Left ventricle myocardium inferior (tissue), 1 donor: ENCODE data around the gene ABCA8. TPM values are rescaled to one million over a fixed set of nuclear protein-coding genes. Genes with fewer than 3 reads are reported as not detected.

Experiments used
- DNase-seq: peaks from one replicate; pipeline ENCODE4 v3.0.0-alpha.2; 2020
- H3K27ac ChIP-seq: fragments of 200-600 bp; replicated peaks from 2 replicates; pipeline ENCODE4 v1.8.0; 2021
- H3K27me3 ChIP-seq: fragments of 200-600 bp; 2 replicates; pipeline ENCODE4 v1.8.0; 2021; ENCODE audit warnings: low read depth
- H3K36me3 ChIP-seq: fragments of 200-600 bp; 2 replicates; pipeline ENCODE4 v1.8.0; 2021
- H3K4me1 ChIP-seq: fragments of 200-600 bp; 2 replicates; pipeline ENCODE4 v1.8.0; 2021
- H3K4me3 ChIP-seq: fragments of 200-600 bp; 2 replicates; pipeline ENCODE4 v1.8.0; 2021; ENCODE audit warnings: mild to moderate bottlenecking, moderate library complexity
- H3K9me3 ChIP-seq: fragments of 200-600 bp; replicated peaks from 2 replicates; pipeline ENCODE4 v1.8.0; 2021
- intact Hi-C: fragments of 100-400 bp; cut with micrococcal nuclease; formaldehyde crosslinking; loops from one replicate; pipeline ENCODE4 v1.11.0; 2022
- total RNA-seq: library from RNA; stranded (reverse); fragmentation: NEBNext Ultra II Directional; extraction: Animal tissue kit (Norgen Biotek cat#: 25700); gene quantifications from one replicate; pipeline ENCODE4 v1.2.1, GENCODE V29; 2021
- TF ChIP-seq, protein P1 (sequence below): fragments of 200-600 bp; IDR thresholded peaks from 2 replicates; pipeline ENCODE4 v1.8.0; 2021; ENCODE audit warnings: antibody characterized with exemption, mild to moderate bottlenecking, borderline replicate concordance
- donor health status: DM: no; HTN: yes; CAD: no; lungs with severe emphysema.

ABCA8 gene
- total RNA-seq, 1 donor from 2014 or later: 35.5 TPM

DNA sequence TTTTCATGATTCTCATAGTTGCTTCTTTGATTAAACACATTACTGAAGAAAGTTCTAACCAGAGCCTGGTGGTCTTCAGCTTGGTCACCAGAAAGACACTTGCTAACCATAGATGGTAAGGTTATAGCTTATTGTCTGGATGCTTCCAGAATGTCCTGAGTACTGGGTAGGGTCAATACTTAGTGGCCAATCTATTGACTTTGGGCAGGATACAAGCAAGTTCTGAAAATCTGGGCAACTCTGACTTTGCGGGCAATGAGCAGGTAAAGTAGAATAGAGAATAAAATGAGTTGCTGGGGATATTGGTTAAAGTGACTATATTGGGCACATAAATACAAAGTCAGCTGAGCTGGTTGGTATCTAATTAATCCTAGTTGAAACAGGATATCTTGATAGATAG, 63.0 kb downstream of the ABCA8 start:
- no peaks in the 10 kb centered on the region for H3K27me3 ChIP-seq
- TF ChIP-seq, protein P1, sequence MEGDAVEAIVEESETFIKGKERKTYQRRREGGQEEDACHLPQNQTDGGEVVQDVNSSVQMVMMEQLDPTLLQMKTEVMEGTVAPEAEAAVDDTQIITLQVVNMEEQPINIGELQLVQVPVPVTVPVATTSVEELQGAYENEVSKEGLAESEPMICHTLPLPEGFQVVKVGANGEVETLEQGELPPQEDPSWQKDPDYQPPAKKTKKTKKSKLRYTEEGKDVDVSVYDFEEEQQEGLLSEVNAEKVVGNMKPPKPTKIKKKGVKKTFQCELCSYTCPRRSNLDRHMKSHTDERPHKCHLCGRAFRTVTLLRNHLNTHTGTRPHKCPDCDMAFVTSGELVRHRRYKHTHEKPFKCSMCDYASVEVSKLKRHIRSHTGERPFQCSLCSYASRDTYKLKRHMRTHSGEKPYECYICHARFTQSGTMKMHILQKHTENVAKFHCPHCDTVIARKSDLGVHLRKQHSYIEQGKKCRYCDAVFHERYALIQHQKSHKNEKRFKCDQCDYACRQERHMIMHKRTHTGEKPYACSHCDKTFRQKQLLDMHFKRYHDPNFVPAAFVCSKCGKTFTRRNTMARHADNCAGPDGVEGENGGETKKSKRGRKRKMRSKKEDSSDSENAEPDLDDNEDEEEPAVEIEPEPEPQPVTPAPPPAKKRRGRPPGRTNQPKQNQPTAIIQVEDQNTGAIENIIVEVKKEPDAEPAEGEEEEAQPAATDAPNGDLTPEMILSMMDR: no peak
- intact Hi-C loops: no loop called here
- H3K9me3 ChIP-seq: peaks cover 4% of the 10 kb centered on the region
- no peak overlapping the region for H3K27ac ChIP-seq
- H3K4me3 ChIP-seq: no peak overlapping the region
- peaks cover 49% of the 10 kb centered on the region for H3K36me3 ChIP-seq
- no peaks in the 10 kb centered on the region for H3K4me1 ChIP-seq
- DNase-seq: no peak

DNA sequence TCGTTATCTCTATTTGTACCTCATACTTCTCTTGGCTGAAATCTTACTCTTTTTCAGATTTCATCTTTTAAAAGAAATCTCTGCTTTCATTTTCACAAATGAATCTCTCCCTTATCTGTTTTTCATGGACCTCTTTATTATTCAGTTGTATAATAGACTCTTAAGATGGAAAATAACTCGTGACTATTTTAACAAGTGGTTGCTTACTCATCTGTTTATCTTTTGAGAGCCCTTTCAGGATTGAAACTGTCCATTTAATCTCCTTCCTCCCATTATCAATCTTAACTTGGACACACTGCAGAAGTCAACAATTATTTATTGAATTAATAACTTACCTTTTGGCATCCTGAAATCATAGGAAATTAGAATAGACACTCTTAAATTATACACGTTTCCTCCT, 68.8 kb downstream of the ABCA8 start:
- no peaks in the 10 kb centered on the region for H3K27me3 ChIP-seq
- no peaks in the 10 kb centered on the region for H3K9me3 ChIP-seq
- no peak for DNase-seq
- H3K36me3 ChIP-seq: peaks cover 77% of the 10 kb centered on the region
- intact Hi-C loops: no loop called here
- TF ChIP-seq, protein P1: no peak
- no peak overlapping the region for H3K4me3 ChIP-seq
- H3K27ac ChIP-seq: no peak overlapping the region
- H3K4me1 ChIP-seq: no peaks in the 10 kb centered on the region

DNA sequence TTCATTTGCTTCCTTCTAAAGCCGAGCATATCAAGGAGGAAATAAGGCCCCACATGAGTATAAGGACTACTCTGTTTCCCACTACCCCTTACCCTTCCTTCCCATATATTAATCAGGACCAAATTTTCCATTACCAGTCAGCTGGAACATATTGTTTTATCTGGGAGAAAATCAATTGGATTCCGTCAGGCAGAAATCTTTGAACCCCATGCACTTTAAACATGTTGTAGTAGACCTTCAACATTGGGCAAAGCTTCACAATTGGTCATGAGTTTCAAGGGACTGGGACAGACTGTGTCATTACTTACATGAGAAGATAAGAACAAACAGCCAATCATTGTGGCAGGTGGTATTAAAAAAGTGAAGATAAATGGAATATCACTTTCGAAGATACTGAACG, 70.3 kb downstream of the ABCA8 start:
- H3K9me3 ChIP-seq: peaks cover 10% of the 10 kb centered on the region
- H3K27ac ChIP-seq: no peak overlapping the region
- no peaks in the 10 kb centered on the region for H3K27me3 ChIP-seq
- TF ChIP-seq, protein P1: no peak
- intact Hi-C loops: no loop called here
- H3K4me1 ChIP-seq: no peaks in the 10 kb centered on the region
- H3K4me3 ChIP-seq: no peak overlapping the region
- H3K36me3 ChIP-seq: peaks cover 82% of the 10 kb centered on the region
- no peak for DNase-seq

DNA sequence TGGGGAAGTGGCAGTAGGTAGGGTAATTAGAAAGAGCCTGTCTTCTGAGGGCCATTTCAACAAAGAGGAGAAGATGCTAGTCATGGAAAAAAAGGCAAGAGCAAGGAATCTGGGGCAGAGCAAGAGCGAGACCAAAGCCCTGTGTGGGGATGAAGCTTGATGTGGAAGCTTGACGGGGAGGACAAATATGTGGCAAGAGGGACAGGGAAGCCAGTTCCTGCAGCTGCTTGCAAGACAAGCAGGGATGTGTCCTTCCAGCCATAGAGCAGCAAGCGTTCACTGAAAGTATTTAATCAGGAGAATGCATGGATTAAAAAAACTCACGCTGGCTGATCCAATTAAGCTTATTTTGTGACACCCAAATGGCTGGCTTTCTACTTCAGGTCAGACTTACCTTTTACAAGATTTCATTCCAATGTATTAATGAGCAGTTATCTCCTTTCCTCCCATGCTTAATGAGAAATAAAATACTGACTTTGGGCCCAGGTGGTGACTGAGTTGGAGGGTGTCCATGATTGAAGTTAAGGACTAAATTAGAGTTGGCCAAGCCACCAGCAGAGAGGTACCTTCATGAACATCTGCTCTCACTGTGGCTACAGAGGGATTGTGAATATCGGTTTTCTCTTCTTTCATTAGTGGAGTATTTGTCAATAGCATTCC, 76.8 kb downstream of the ABCA8 start:
- intact Hi-C loops: no loop called here
- Histone ChIP-seq H3K27ac (no peak overlapping the region), H3K9me3 (peaks cover 28% of the 10 kb centered on the region), H3K4me1 (no peaks in the 10 kb centered on the region), H3K36me3 (peaks cover 99% of the 10 kb centered on the region), H3K27me3 (no peaks in the 10 kb centered on the region), H3K4me3 (no peak overlapping the region)
- DNase-seq: no peak
- TF ChIP-seq, protein P1: no peak

DNA sequence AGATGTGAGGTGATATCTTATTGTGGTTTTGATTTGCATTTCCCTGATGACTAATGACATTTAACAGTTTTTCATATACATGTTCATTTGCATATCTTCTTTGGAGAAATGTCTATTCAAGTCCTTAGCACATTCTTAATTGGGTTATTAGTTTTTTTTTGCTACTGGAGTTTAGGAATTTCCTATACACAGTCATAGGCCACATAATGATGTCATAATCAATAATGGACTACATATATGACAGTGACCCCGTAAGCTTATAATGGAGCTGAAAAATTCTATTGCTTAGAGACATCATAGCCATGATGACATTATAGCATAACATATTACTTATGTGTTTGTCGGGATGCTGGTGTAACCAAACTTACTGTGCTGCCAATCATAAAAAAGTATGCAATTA, 83.7 kb downstream of the ABCA8 start:
- Histone ChIP-seq H3K9me3 (peaks cover 6% of the 10 kb centered on the region), H3K27ac (no peak overlapping the region), H3K36me3 (peaks cover 48% of the 10 kb centered on the region), H3K4me3 (no peak overlapping the region), H3K27me3 (no peaks in the 10 kb centered on the region), H3K4me1 (peaks cover 14% of the 10 kb centered on the region)
- TF ChIP-seq, protein P1: no peak
- intact Hi-C loops: no loop called here
- no peak for DNase-seq
